ENCODE results near the gene MAP3K12. TPM values are rescaled to one million over a fixed set of nuclear protein-coding genes. Genes with fewer than 3 reads are reported as not detected.

The MAP3K12 gene
- total and polyA plus RNA-seq, 2 of the 8 experiments (the other 6 are each of a cell fraction or from before 2014, with no cell fraction given), result 23.4 to 42.7 TPM

GRCh38 chr12:53431187-53431586 lies 68.1 kb downstream of the MAP3K12 start:
- Histone ChIP-seq H3K9ac (replicated peaks in 1 of 4; ENCODE audit: extremely low read depth in 1 of 4, low read depth in 3 of 4, low read length in 3 of 4) (no peak overlapping the region), H2AFZ (ENCODE audit: low read length) (no peak overlapping the region), H3K79me2 (ENCODE audit: control insufficient read depth in 1 of 2, insufficient read depth in 2 of 2, low read length in 2 of 2) (no peaks in the 10 kb centered on the region), H3K23ac (ENCODE audit: insufficient read length) (no peak overlapping the region), H4K91ac (replicated peaks; ENCODE audit: insufficient read length, low read length) (no peak overlapping the region), H2BK120ac (replicated peaks; ENCODE audit: low read depth, low read length) (no peak overlapping the region), H4K20me1 (replicated peaks in 1 of 2; ENCODE audit: control insufficient read depth in 1 of 2, insufficient read depth in 2 of 2, low read length in 2 of 2) (no peaks in the 10 kb centered on the region), H3K4me2 (ENCODE audit: insufficient read depth in 1 of 2, low read depth in 2 of 2, low read length in 2 of 2) (no peak overlapping the region), H3K23me2 (ENCODE audit: low read depth, low read length) (no peaks in the 10 kb centered on the region), H3K79me1 (ENCODE audit: low read depth, low read length) (no peaks in the 10 kb centered on the region), H3K18ac (ENCODE audit: extremely low read depth, low read length) (no peak overlapping the region), H3K27me3 (replicated peaks in 1 of 4; ENCODE audit: control insufficient read depth in 3 of 4, extremely low read depth in 1 of 4, insufficient read depth in 3 of 4, low read length in 3 of 4) (no peaks in the 10 kb centered on the region), H3K4me1 (replicated peaks in 1 of 4; ENCODE audit: control insufficient read depth in 3 of 4, insufficient read depth in 4 of 4, low read length in 3 of 4) (no peaks in the 10 kb centered on the region), H2BK20ac (ENCODE audit: low read length) (no peak overlapping the region), H2BK5ac (ENCODE audit: low read depth, low read length) (no peak overlapping the region), H4K5ac (ENCODE audit: insufficient read length, low read depth, low read length) (no peak overlapping the region), H4K8ac (ENCODE audit: extremely low read depth, insufficient read depth, low read length) (no peak overlapping the region), H3K56ac (replicated peaks; ENCODE audit: insufficient read length, low read depth, low read length) (no peak overlapping the region), H3K27ac (ENCODE audit: low read depth, low read length) (no peak overlapping the region), H3K36me3 (ENCODE audit: control insufficient read depth in 2 of 4, insufficient read depth in 4 of 4, low read length in 3 of 4) (no peaks in the 10 kb centered on the region), H2BK12ac (ENCODE audit: low read depth, low read length) (no peak overlapping the region), H2BK15ac (ENCODE audit: low read length) (no peak overlapping the region), H3K4ac (replicated peaks; ENCODE audit: insufficient read length, low read depth, low read length) (no peak overlapping the region), H2AK5ac (ENCODE audit: low read depth, low read length) (no peak overlapping the region), H3K4me3 (ENCODE audit: extremely low read depth in 1 of 4, insufficient read depth in 2 of 4, low read depth in 3 of 4, low read length in 4 of 4) (no peak overlapping the region), H3K9me3 (ENCODE audit: insufficient read depth in 2 of 2, low read depth in 1 of 2, low read length in 1 of 2) (no peaks in the 10 kb centered on the region), H3K14ac (ENCODE audit: insufficient read length) (no peak overlapping the region)
- ChIA-PET CTCF (ENCODE audit: partially characterized antibody) (interaction anchor here (0.9 to 4.9 kb wide), 9 partner anchors 9 to 326 kb away, joined by 3 to 35 read pairs (median 5); no protein-coding TSS in a partner anchor), POLR2A (ENCODE audit: partially characterized antibody) (interaction anchor here (1.0 to 4.2 kb wide), 4 partner anchors 10 to 51 kb away, joined by 3 to 21 read pairs (median 4); partner anchors contain the start of genes PRR13 and SP1)
- WGBS, 2 experiments (ENCODE audit: extremely low coverage in 1 of 2, insufficient coverage in 1 of 2, insufficient read length in 1 of 2, insufficient replicate concordance in 2 of 2, low coverage in 1 of 2, low lambda C conversion rate in 2 of 2, missing lambda C conversion rate in 1 of 2), result 87% methylated on average over 7 of the region's 7 CpGs; no CpG with 5 or more reads in 1 of the 2 experiments
- no peak for TF ChIP-seq CEBPB (IDR thresholded peaks at IDR 0.05; ENCODE audit: low read depth, low read length)
- TF ChIP-seq EZH2 (IDR thresholded peaks at IDR 0.05; ENCODE audit: low read depth, low read length, severe bottlenecking), result no peak
- TF ChIP-seq RBBP5 (IDR thresholded peaks at IDR 0.05; ENCODE audit: borderline replicate concordance, low read depth, low read length), result no peak
- no peak for TF ChIP-seq SIRT6 (IDR thresholded peaks at IDR 0.05; ENCODE audit: low read length)
- DNase-seq (ENCODE audit: low read depth in 1 of 2, low spot score in 2 of 2) (no peak), FAIRE-seq (no peak)
